ENCODE data around the gene S100P.

S100P gene

DNA sequence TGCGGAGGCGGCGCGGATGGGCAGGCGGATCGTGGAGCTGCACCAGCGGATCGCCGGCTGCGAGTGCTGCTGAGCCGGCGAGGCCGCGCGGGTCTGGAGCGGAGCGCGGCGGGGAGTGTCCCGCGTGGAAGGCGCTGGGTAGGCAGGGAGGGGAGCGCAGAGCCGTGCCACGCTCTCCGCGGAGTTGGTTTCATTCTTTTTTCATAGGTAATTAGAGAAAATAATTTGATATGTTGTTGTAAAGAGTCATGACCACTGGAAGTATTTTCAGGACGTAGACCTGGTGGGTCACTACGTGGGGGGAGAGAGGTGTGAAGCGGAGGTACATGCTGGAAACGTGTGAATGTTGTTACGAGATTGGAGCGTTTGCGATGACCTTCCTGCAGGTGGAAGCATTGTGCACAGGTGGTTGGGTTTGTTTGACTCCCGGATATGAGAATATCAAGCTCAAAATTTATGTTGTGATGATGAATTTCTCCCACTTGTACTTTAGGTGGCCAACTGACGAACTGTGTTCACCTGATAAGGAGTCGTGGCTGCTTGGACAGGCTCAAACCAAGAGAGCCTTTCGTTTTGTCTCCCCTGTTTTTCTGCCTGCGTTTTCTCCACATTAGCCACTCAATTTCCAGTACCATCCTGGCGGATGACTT, 19.1 kb upstream of the S100P start:
- TF ChIP-seq, protein P1, sequence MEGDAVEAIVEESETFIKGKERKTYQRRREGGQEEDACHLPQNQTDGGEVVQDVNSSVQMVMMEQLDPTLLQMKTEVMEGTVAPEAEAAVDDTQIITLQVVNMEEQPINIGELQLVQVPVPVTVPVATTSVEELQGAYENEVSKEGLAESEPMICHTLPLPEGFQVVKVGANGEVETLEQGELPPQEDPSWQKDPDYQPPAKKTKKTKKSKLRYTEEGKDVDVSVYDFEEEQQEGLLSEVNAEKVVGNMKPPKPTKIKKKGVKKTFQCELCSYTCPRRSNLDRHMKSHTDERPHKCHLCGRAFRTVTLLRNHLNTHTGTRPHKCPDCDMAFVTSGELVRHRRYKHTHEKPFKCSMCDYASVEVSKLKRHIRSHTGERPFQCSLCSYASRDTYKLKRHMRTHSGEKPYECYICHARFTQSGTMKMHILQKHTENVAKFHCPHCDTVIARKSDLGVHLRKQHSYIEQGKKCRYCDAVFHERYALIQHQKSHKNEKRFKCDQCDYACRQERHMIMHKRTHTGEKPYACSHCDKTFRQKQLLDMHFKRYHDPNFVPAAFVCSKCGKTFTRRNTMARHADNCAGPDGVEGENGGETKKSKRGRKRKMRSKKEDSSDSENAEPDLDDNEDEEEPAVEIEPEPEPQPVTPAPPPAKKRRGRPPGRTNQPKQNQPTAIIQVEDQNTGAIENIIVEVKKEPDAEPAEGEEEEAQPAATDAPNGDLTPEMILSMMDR (IDR thresholded peaks at IDR 0.05; ENCODE audit: insufficient read depth, missing control alignments) = peak; percentile 18
- DNase-seq (ENCODE audit: insufficient read length, low spot score) = no peak
- no peak for FAIRE-seq

DNA sequence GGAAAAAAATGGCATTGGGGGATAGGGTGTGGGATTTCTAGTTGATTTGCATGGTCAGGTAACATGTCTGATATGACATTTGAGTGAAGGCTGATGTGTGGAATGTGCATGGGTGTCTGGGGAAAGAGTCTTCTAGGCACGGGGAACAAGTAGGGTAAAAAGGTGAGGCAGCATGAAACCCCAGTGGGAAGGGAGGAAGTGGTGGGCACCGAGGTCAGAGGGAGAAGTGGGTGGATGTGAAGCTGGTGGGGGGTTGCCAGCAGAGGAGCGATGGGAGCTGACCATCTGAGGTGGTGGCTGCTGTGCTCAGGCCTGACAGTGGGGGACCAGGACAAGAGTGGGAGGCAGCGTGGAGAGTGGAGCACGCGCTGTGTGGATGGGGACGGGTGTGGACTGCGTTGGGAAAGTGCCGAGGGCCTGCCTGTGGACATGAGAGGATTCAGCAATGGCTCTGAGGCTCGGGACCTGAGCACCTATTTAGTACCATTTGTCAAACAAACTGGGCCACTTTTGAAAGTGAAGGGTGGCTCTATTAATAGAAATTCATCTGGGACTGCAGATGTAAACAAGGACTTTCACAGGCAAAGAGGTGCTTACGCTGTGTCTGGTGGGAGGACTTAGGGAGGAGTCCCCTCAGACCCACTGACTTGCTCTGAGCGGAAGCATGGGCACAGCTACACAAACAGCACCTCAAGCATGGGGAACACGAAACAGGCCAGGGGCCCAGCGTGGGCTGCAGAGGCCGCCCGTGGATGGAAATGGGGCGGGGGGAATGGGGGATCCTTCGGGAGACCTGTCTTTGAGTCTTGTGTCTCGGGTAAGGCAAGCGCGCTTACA, 16.7 kb upstream of the S100P start:
- FAIRE-seq (no peak), DNase-seq (ENCODE audit: insufficient read length, low spot score) (no peak)
- TF ChIP-seq, protein P1 (IDR thresholded peaks at IDR 0.05; ENCODE audit: insufficient read depth, missing control alignments) = no peak

DNA sequence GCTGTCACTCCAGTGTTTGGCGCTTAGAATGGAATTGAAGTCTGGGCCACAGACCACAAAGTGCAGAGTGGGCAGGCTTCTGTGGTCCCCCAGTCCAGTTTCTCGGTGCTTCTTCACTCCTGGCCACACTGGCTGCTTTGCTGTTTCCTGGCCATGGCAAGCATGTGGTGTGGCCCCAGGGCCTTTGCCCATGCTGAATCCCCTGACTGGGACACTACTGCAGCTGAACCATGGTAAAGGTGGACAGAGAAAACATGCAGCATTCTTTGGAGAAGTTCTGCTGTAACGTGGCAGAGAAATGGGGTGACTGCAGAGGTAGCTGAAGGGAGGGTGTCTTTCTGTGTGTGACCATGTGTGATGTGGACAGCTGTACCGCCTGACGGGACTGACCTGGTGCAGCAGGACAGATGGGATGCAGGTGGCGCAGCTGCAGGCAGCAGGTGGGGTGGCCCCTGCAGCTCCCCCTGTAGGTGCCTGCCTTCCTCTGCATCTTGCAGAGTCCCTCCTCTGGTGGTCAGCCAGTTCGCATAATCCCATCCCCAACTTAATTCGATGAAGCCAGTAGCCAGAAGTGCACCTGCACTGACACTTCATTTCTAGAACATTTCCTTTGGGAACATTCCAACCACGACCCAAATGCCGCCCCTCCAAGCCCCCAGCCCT, 13.2 kb upstream of the S100P start:
- TF ChIP-seq, protein P1 (IDR thresholded peaks at IDR 0.05; ENCODE audit: insufficient read depth, missing control alignments) = no peak
- FAIRE-seq (no peak), DNase-seq (ENCODE audit: insufficient read length, low spot score) (no peak)

DNA sequence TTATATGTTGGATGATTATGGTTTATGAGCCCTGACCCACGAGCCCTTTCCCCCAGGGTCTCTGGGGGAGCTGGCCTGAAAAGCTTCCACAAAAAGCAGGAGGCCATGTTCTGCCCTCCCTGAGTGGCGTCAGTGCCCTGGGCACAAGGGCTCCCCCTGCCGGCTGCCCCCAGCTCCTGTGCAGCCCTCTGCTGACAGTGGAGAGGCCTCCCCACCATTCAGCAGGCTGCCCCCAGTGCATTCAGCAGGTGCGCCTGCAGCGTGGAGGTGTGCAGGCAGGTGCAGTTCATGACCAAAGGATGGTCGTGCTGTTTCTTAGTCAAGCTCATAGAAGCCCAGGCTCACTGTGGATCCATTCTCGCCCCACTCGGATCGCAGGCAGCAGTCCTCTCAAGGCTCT, 12.5 kb upstream of the S100P start:
- TF ChIP-seq, protein P1 (IDR thresholded peaks at IDR 0.05; ENCODE audit: insufficient read depth, missing control alignments) = peak; percentile 31
- DNase-seq (ENCODE audit: insufficient read length, low spot score) = no peak
- no peak for FAIRE-seq

DNA sequence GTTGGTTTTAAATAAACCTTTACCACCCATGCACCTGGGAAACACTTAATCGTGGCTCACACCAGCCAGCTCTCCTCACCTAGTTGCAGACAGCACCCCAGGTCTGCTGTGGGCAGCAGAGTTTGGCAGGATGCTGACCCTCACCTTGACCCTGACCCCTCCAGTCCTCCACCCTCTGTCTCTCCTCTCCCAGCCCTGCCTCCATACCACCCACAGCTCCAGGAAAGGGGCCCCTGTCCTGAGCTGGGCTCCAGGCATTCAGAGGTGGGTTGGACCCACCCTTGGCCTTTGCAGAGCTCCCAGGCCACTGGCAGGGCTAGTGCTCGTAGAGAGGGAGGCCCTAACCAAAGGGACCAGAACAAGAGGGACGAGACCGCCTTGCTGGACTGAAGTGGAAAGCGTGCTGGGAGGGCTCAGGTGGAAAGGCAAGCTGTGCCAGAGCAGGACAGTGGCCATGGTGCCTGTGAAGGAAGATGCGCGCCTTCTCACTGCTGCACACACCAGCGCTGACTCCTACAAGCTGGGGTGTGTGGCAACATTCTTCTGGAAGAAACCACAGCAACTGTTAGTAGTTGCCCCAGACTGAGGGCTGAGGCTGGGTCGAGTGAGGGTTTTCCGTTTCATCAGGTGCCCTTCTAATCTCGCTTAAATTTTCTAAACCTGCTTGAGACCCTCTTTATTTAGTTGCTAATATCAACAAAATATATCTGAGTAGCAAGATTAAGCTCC, 10.7 kb upstream of the S100P start:
- TF ChIP-seq, protein P1 (IDR thresholded peaks at IDR 0.05; ENCODE audit: insufficient read depth, missing control alignments) = no peak
- no peak for FAIRE-seq
- no peak for DNase-seq (ENCODE audit: insufficient read length, low spot score)

DNA sequence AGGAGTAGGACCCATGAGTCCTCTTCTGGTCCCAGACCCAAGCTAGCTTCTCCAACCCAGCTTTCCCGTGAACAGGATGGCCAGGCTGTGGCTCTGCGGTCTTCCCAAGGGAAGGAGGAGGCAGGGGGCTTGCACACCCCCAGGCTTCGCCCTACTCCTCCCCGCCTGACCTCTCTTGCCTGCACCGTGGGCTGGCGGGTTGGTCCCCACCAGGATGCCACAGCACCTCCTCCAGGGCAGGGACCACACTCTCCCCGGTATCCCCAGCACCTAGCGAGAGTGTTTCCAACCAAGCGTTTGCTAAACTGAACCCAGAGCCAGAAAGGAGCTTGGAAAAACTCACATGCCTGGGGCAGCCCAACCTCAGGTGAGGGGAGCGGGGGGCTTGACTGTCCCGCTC, 9.0 kb upstream of the S100P start:
- TF ChIP-seq, protein P1 (IDR thresholded peaks at IDR 0.05; ENCODE audit: insufficient read depth, missing control alignments) = no peak
- FAIRE-seq (no peak), DNase-seq (ENCODE audit: insufficient read length, low spot score) (no peak)

All from D721Med (cell line).